HAP-1 (cell line): ENCODE measurements around the gene RFT1.

Experiments used
- DNase-seq, 2 experiments: peaks; one replicate each; pipeline ENCODE4 v3.0.0-alpha.2; 2016 to 2020; ENCODE audit warnings: low spot score in 2 of 2
- H3K27me3 ChIP-seq: fragments of 250-450 bp; sonication (Bioruptor Pico); 2 replicates; pipeline ENCODE4 v1.5.1; 2020; ENCODE audit warnings: low read depth, mild to moderate bottlenecking, moderate library complexity
- H3K36me3 ChIP-seq: fragments of 250-450 bp; sonication (Bioruptor Pico); replicated peaks from 2 replicates; pipeline ENCODE4 v1.5.1; 2020; ENCODE audit warnings: mild to moderate bottlenecking
- H3K4me1 ChIP-seq: fragments of 250-450 bp; sonication (Bioruptor Pico); 2 replicates; pipeline ENCODE4 v1.5.1; 2020; ENCODE audit warnings: mild to moderate bottlenecking
- H3K4me3 ChIP-seq: fragments of 250-450 bp; sonication (Bioruptor Pico); 2 replicates; pipeline ENCODE4 v1.5.1; 2020; ENCODE audit warnings: mild to moderate bottlenecking, moderate library complexity
- H3K9me3 ChIP-seq: fragments of 250-450 bp; sonication (Bioruptor Pico); 2 replicates; pipeline ENCODE4 v1.5.1; 2020; ENCODE audit warnings: mild to moderate bottlenecking, moderate library complexity
- in situ Hi-C: fragments of 300-500 bp; cut with MboI; formaldehyde crosslinking; loops from 3 replicates; pipeline ENCODE4 v1.14.3; 2020; ENCODE audit warnings: low sequenced_read_pairs, inconsistent platforms, mixed read lengths

RFT1 gene

DNA sequence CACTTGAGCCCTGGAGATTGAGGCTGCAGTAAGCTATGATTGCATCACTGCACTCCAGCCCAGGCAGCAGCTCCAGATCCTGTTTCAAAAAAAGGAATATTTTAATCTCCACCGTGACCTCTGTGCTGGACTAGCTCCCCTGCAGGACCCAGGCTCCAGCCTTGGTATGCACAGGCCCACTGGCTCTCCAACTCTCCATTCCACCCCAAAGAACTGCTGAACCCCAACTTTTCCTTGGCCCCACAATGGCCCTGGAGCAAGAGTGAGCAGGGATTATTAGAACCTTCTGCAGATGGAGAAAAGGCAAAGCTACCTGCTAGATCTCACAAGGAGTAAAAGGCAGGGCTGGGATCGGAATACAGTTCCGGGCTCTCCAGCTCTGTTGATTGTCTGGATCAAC lies 51.6 kb downstream of the RFT1 start:
- Histone ChIP-seq H3K4me3 (no peak overlapping the region), H3K9me3 (no peaks in the 10 kb centered on the region), H3K36me3 (no peaks in the 10 kb centered on the region), H3K4me1 (no peaks in the 10 kb centered on the region), H3K27me3 (no peaks in the 10 kb centered on the region)
- in situ Hi-C loops: no loop called here
- no peak for DNase-seq

- H3K9me3 ChIP-seq: no peaks in the 10 kb centered on the region
- no peak overlapping the region for H3K4me3 ChIP-seq
- H3K27me3 ChIP-seq: no peaks in the 10 kb centered on the region
- H3K36me3 ChIP-seq: no peaks in the 10 kb centered on the region
- no peaks in the 10 kb centered on the region; the same call in 1 of the 2 replicates for H3K4me1 ChIP-seq
- DNase-seq: no peak
- in situ Hi-C loops: no loop called here
Measured at GRCh38 chr3:53077476-53078220, 52.6 kb downstream of the RFT1 start.

- Histone ChIP-seq H3K4me1 (peaks cover 2% of the 10 kb centered on the region), H3K4me3 (no peak overlapping the region), H3K27me3 (no peaks in the 10 kb centered on the region), H3K36me3 (no peaks in the 10 kb centered on the region), H3K9me3 (no peaks in the 10 kb centered on the region)
- DNase-seq: no peak
- in situ Hi-C loops: no loop called here
Measured at GRCh38 chr3:53075743-53076140, 54.5 kb downstream of the RFT1 start.

DNA sequence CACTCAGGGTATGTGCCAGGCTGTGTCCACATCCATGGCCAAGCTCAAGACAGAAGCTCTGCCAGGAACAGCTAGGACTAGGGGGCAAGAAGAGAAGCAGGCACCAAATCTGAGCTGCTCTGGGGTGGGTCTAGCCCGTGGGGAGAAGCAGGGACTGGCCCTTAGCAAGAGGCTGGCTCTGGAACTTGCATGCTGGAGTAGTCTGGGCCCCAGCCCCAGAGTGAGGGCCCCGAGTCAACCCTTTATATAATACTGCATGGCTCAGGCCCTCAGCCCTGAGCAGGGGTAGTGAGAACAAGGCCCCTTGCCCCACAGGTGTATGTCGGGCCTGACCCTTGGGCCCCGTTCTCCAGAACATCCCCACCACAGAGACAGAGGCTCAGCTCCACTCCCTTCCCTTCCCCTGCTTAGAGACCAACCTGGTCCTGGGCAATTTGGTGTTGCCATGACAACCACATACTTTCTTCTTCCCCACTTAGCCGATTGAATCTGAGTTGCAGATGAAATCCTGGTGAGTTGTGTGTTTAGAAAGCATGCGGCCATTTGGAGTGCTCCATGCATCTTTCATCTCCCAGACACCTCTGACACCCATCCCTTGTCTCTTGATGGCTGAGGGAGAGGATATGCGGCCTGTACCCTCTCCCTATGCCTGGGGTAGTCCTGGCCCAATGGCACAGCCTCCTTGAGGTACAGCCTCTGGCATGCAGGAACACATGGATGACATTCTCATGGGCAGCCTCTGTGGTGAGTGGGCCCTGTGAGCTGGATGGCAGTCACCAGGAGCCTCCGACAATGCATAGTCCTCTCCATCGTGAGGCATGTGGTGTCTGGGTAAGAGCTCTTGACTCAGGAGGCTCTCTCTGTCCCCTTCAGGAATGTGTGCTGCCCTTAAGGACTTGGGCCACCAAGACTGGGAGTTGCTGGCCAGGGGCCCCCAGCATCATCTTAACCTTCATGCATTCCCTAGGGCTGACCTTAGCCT lies 55.2 kb downstream of the RFT1 start:
- Histone ChIP-seq H3K9me3 (no peaks in the 10 kb centered on the region), H3K4me1 (peaks cover 2% of the 10 kb centered on the region), H3K27me3 (no peaks in the 10 kb centered on the region), H3K36me3 (no peaks in the 10 kb centered on the region), H3K4me3 (no peak overlapping the region)
- in situ Hi-C loops: loop anchor here (5.0 kb wide), 1 partner anchor 223 kb away; no protein-coding TSS in a partner anchor
- DNase-seq: no peak

- Histone ChIP-seq H3K4me3 (no peak overlapping the region), H3K9me3 (no peaks in the 10 kb centered on the region), H3K4me1 (peaks cover 2% of the 10 kb centered on the region), H3K36me3 (no peaks in the 10 kb centered on the region), H3K27me3 (no peaks in the 10 kb centered on the region)
- no peak for DNase-seq
- in situ Hi-C loops: loop anchor here (5.0 kb wide), 1 partner anchor 222 kb away; no protein-coding TSS in a partner anchor
Measured at GRCh38 chr3:53074366-53074696, 55.9 kb downstream of the RFT1 start.

DNA sequence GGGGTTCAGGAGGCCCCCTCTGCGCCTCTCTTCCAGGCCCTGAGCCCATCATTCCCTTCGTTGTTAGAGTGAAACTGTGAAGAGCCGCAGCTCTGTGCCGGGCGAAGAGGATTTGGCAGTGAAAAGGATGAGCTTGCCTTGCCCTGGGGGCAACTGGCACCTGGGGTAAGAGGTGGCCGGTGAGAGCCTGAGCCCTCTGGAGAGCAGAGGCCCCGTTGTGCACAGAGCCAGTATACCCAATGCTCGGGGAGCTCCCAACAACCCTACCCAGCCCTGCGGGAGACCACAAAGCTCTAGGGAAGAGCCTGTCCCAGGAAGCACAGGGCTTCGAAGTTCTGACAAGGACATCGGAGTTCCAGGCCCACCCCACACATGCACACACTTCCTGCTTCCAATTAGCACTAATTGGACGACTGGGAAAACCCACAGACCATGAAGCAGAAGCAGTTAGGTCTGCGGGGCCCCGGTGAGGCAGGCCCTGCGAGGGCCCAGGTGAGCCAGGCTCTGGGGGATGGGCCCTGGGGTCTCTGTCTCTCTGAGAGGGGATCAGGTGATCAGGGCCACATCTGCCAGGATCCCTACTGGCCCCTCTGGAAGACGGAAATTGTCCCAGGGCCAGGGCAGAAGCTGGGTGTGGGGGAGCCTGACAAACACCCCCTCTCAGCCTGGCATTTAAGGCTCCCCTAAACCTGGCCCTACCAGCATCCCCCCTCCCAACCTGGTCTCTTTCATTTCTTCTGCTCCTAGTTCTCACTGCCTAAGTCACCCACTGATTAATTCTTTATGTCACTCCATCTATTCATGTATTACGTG lies 56.5 kb downstream of the RFT1 start:
- H3K4me1 ChIP-seq: peaks cover 2% of the 10 kb centered on the region
- in situ Hi-C loops: loop anchor here (5.0 kb wide), 1 partner anchor 221 kb away; no protein-coding TSS in a partner anchor
- H3K36me3 ChIP-seq: no peaks in the 10 kb centered on the region
- no peak for DNase-seq
- no peak overlapping the region for H3K4me3 ChIP-seq
- H3K9me3 ChIP-seq: no peaks in the 10 kb centered on the region
- no peaks in the 10 kb centered on the region for H3K27me3 ChIP-seq

- Histone ChIP-seq H3K4me3 (no peak overlapping the region), H3K27me3 (no peaks in the 10 kb centered on the region), H3K4me1 (peaks cover 2% of the 10 kb centered on the region), H3K9me3 (no peaks in the 10 kb centered on the region), H3K36me3 (no peaks in the 10 kb centered on the region)
- peak; percentile 88 to 93 for DNase-seq
- in situ Hi-C loops: loop anchor here (5.0 kb wide), 1 partner anchor 221 kb away; no protein-coding TSS in a partner anchor
Measured at GRCh38 chr3:53072653-53073552, 57.3 kb downstream of the RFT1 start.

GRCh38 chr3:53071882-53072431 lies 58.3 kb downstream of the RFT1 start:
- Histone ChIP-seq H3K36me3 (no peaks in the 10 kb centered on the region), H3K4me1 (peaks cover 2% of the 10 kb centered on the region), H3K4me3 (no peak overlapping the region), H3K9me3 (no peaks in the 10 kb centered on the region), H3K27me3 (no peaks in the 10 kb centered on the region)
- no peak for DNase-seq
- in situ Hi-C loops: loop anchor here (5.0 kb wide), 1 partner anchor 220 kb away; no protein-coding TSS in a partner anchor

DNA sequence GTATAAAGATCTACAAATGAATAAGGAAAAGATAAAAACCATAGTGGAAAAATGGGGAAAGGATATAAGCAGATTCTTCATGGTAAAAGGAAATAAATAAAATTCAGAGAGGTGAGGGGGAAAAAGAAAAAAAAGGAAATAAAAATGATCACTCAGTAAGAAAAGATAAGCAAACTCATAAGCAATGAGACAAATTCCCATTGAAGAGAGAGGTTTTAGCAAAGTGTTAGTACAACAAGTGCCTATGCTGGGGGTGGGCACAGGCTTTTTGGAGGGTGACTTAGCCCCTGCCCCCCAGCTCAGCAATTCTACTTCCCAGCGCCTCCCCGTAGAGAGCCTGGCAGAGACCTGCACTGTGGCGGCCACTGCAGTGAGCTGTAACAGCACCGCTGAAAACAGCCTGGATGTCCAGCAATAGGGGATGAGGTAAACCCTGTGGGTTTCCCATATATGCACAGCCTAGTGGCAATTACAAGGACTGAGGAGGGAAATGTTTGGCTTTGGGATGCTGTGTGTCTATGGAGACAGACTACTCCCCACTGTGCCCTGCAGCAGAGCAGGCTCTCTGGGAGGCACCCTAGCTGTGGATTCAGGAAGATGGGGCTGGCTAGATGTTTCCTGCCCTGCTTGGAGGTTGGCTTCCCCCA lies 60.7 kb downstream of the RFT1 start:
- Histone ChIP-seq H3K27me3 (no peaks in the 10 kb centered on the region), H3K4me1 (peaks cover 2% of the 10 kb centered on the region), H3K36me3 (no peaks in the 10 kb centered on the region), H3K4me3 (no peak overlapping the region), H3K9me3 (no peaks in the 10 kb centered on the region)
- DNase-seq: no peak
- in situ Hi-C loops: loop anchor here (5.0 kb wide), 1 partner anchor 217 kb away; no protein-coding TSS in a partner anchor

- no peaks in the 10 kb centered on the region for H3K36me3 ChIP-seq
- no peak overlapping the region for H3K4me3 ChIP-seq
- peaks cover 2% of the 10 kb centered on the region for H3K4me1 ChIP-seq
- H3K27me3 ChIP-seq: peaks cover 5% of the 10 kb centered on the region; the same call in 1 of the 2 replicates
- in situ Hi-C loops: no loop called here
- DNase-seq: no peak
- no peaks in the 10 kb centered on the region for H3K9me3 ChIP-seq
Measured at GRCh38 chr3:53068176-53068575, 62.1 kb downstream of the RFT1 start.

DNA sequence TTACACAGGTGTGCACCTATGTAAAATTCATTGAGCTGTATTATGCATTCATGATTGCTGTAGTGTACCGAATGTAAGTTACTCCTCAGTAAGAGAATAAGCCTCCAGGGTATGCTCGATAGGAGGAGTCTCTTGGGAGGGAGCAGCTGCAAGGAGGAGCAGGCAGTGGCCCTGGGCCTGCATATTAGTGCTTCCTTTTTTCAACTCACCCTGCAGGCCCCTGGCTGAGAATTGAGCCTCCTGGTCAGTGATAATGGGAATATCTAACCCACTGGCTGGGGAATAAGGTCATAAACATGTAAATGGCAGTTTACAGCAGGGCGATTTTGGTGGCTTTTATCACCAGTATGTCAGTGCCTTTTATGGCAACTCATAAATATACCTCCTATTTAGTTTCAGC lies 62.7 kb downstream of the RFT1 start:
- Histone ChIP-seq H3K36me3 (no peaks in the 10 kb centered on the region), H3K27me3 (peaks cover 11% of the 10 kb centered on the region; the same call in 1 of the 2 replicates), H3K4me1 (peaks cover 2% of the 10 kb centered on the region), H3K9me3 (no peaks in the 10 kb centered on the region), H3K4me3 (no peak overlapping the region)
- in situ Hi-C loops: no loop called here
- peak in 1 of 2 experiments; percentile 36 for DNase-seq
